Measurements from ENCODE around the gene ATP6V0E2.

ATP6V0E2 gene

GRCh38 chr7:149873074-149873969 lies at the start of gene ATP6V0E2:
ATP6V0E2 (plus strand) TSS chr7:149873969; CDS start chr7:149874066, 97 bp downstream.
- TF ChIP-seq Cebpa-rat (IDR thresholded peaks at IDR 0.05), result no peak
- Histone ChIP-seq H3K27me3 (peaks cover 0 to 16% (median 6%) of the 10 kb centered on the region in 11 experiments; a peak in 9 of 22 replicates), H3K4me2 (peak within 1 kb of the TSS; percentile 93 to 99 (median 97)), H4K20me1 (peaks cover 0 to 4% (median 0%) of the 10 kb centered on the region in 11 experiments; a peak in 2 of 22 replicates), H3K4me1 (peaks cover 36 to 70% (median 61%) of the 10 kb centered on the region in 10 experiments), H3K27ac (peak within 1 kb of the TSS in 10 of 11 experiments; percentile 36 to 72 (median 62); a peak in 19 of 22 replicates), H3K9me3 (replicated peaks in 1 of 11) (no peaks in the 10 kb centered on the region), H3K36me3 (no peaks in the 10 kb centered on the region; a peak in 1 of 22 replicates), H3K9ac (peak within 1 kb of the TSS; percentile 67 to 83 (median 76)), H3K4me3 (peak within 1 kb of the TSS; percentile 70 to 81 (median 75))

GRCh38 chr7:149824301-149824741 lies 49.4 kb upstream of the ATP6V0E2 start:
- Histone ChIP-seq H3K36me3 (no peaks in the 10 kb centered on the region), H3K27ac (peak overlapping the region in 3 of 11 experiments; percentile 13 to 78 (median 28); a peak in 4 of 22 replicates), H3K4me1 (peaks cover 41 to 97% (median 94%) of the 10 kb centered on the region in 10 experiments), H4K20me1 (peaks cover 0 to 18% (median 0%) of the 10 kb centered on the region in 11 experiments; a peak in 2 of 22 replicates), H3K4me3 (no peak overlapping the region; a peak in 1 of 20 replicates), H3K4me2 (peak overlapping the region in 9 of 11 experiments; percentile 69 to 95 (median 91); a peak in 18 of 22 replicates), H3K27me3 (peaks cover 0 to 13% (median 0%) of the 10 kb centered on the region in 11 experiments; a peak in 3 of 22 replicates), H3K9me3 (replicated peaks in 1 of 11) (no peaks in the 10 kb centered on the region), H3K9ac (peak overlapping the region in 2 of 11 experiments; percentile 35 to 44; a peak in 3 of 22 replicates)
- no peak for TF ChIP-seq Cebpa-rat (IDR thresholded peaks at IDR 0.05)

GRCh38 chr7:149824748-149825566 lies 48.8 kb upstream of the ATP6V0E2 start:
- H3K27ac ChIP-seq, result peak overlapping the region in 3 of 11 experiments; percentile 13 to 78 (median 28); a peak in 4 of 22 replicates
- peaks cover 41 to 91% (median 88%) of the 10 kb centered on the region in 10 experiments for H3K4me1 ChIP-seq
- H3K4me2 ChIP-seq, result peak overlapping the region in 9 of 11 experiments; percentile 69 to 95 (median 91); a peak in 16 of 22 replicates
- no peak for TF ChIP-seq Cebpa-rat (IDR thresholded peaks at IDR 0.05)
- H3K9me3 ChIP-seq (replicated peaks in 1 of 11), result no peaks in the 10 kb centered on the region
- peaks cover 0 to 12% (median 0%) of the 10 kb centered on the region in 11 experiments; a peak in 2 of 22 replicates for H4K20me1 ChIP-seq
- peaks cover 0 to 13% (median 0%) of the 10 kb centered on the region in 11 experiments; a peak in 3 of 22 replicates for H3K27me3 ChIP-seq
- peak overlapping the region in 3 of 11 experiments; percentile 14 to 44 (median 35); a peak in 3 of 22 replicates for H3K9ac ChIP-seq
- no peaks in the 10 kb centered on the region for H3K36me3 ChIP-seq
- no peak overlapping the region; a peak in 1 of 20 replicates for H3K4me3 ChIP-seq

GRCh38 chr7:149825567-149826343 lies 48.0 kb upstream of the ATP6V0E2 start:
- Histone ChIP-seq H3K36me3 (no peaks in the 10 kb centered on the region), H3K4me2 (peak overlapping the region; percentile 33 to 95 (median 82); a peak in 19 of 22 replicates), H3K4me1 (peaks cover 41 to 83% (median 80%) of the 10 kb centered on the region in 10 experiments), H3K9me3 (replicated peaks in 1 of 11) (no peaks in the 10 kb centered on the region), H3K27ac (peak overlapping the region in 3 of 11 experiments; percentile 65 to 78 (median 69); a peak in 3 of 22 replicates), H4K20me1 (peaks cover 0 to 10% (median 0%) of the 10 kb centered on the region in 11 experiments; a peak in 2 of 22 replicates), H3K9ac (peak overlapping the region in 2 of 11 experiments; percentile 64 to 65; a peak in 1 of 22 replicates), H3K4me3 (no peak overlapping the region), H3K27me3 (peaks cover 0 to 13% (median 0%) of the 10 kb centered on the region in 11 experiments; a peak in 3 of 22 replicates)
- TF ChIP-seq Cebpa-rat (IDR thresholded peaks at IDR 0.05), result no peak

GRCh38 chr7:149826344-149827088 lies 47.3 kb upstream of the ATP6V0E2 start:
- H3K9ac ChIP-seq, result peak overlapping the region in 9 of 11 experiments; percentile 9 to 65 (median 52); a peak in 14 of 22 replicates
- H4K20me1 ChIP-seq, result peaks cover 0 to 6% (median 0%) of the 10 kb centered on the region in 11 experiments; a peak in 2 of 22 replicates
- H3K27me3 ChIP-seq, result peaks cover 0 to 13% (median 0%) of the 10 kb centered on the region in 11 experiments; a peak in 3 of 22 replicates
- H3K4me1 ChIP-seq, result peaks cover 41 to 75% (median 73%) of the 10 kb centered on the region in 10 experiments
- H3K4me3 ChIP-seq, result no peak overlapping the region; a peak in 2 of 20 replicates
- no peaks in the 10 kb centered on the region for H3K36me3 ChIP-seq
- no peak for TF ChIP-seq Cebpa-rat (IDR thresholded peaks at IDR 0.05)
- peak overlapping the region in 9 of 11 experiments; percentile 22 to 78 (median 61); a peak in 16 of 22 replicates for H3K27ac ChIP-seq
- H3K4me2 ChIP-seq, result peak overlapping the region; percentile 33 to 95 (median 82)
- H3K9me3 ChIP-seq (replicated peaks in 1 of 11), result no peaks in the 10 kb centered on the region

GRCh38 chr7:149827089-149827981 lies 46.4 kb upstream of the ATP6V0E2 start:
- H3K4me1 ChIP-seq, result peaks cover 32 to 67% (median 64%) of the 10 kb centered on the region in 10 experiments
- peak overlapping the region; percentile 33 to 95 (median 82) for H3K4me2 ChIP-seq
- H3K27me3 ChIP-seq, result peaks cover 0 to 9% (median 0%) of the 10 kb centered on the region in 11 experiments; a peak in 3 of 22 replicates
- peak overlapping the region in 9 of 11 experiments; percentile 22 to 78 (median 61); a peak in 17 of 22 replicates for H3K27ac ChIP-seq
- H4K20me1 ChIP-seq, result no peaks in the 10 kb centered on the region
- no peaks in the 10 kb centered on the region for H3K9me3 ChIP-seq (replicated peaks in 1 of 11)
- TF ChIP-seq Cebpa-rat (IDR thresholded peaks at IDR 0.05), result no peak
- no peak overlapping the region; a peak in 2 of 20 replicates for H3K4me3 ChIP-seq
- H3K9ac ChIP-seq, result peak overlapping the region in 9 of 11 experiments; percentile 9 to 65 (median 52); a peak in 15 of 22 replicates
- no peaks in the 10 kb centered on the region for H3K36me3 ChIP-seq
